ENCODE data around the gene ITGB8.

ITGB8 gene

DNA sequence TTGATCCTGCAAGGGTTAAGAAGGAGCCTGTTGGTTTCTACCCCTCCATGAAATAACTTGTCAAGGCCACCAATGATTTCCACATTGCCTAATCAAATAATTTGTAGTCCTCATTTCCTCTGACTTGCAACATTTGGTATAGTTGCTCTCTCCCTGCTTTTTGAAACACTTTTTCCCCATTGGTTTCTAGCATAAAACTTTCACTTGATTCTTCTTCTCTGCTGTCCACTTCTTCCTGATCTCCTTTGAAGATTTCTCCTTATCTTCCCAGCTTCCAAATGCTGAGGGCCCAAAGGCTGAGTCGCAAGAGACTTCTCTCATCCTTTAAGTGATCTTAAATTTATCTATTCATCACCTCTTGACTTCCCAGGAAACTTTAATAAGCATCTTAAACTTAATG is 134.2 kb downstream of the ITGB8 start:
- no peak for DNase-seq (ENCODE audit: low read depth, low spot score)

All from astrocyte of the hippocampus (primary cell).